Measurements from ENCODE around the gene BRPF3.

The BRPF3 gene

DNA sequence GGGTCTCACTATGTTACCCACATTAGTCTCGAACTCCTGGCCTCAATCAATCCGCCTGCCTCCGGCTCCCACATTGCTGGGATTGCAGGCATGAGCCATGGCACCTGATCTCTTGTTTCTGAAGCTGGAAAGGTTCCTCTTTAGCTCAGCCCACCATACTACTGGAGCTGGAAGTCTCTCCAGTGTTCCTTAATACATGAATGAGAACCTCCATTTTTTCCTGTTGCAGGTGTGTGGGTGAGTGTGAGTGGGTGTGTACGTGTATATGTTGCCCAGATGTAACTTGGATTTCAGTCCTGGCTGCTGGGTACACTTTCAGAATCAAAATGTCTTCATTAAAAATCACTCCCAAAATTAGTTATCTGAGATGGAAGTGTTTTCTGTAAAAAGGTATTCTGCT lies 84.4 kb downstream of the BRPF3 start:
- no peak overlapping the region for H3K4me3 Mint-ChIP-seq
- no peak overlapping the region for H3K27ac Mint-ChIP-seq
- no peak for DNase-seq
- no peaks in the 10 kb centered on the region for H3K4me1 Mint-ChIP-seq (ENCODE audit: low read depth)
- peaks cover 46% of the 10 kb centered on the region for H3K27me3 Mint-ChIP-seq
- no peaks in the 10 kb centered on the region for H3K9me3 Mint-ChIP-seq
- H3K36me3 Mint-ChIP-seq (ENCODE audit: low read depth), result no peaks in the 10 kb centered on the region
